ENCODE results near the gene INSC. TPM values are rescaled to one million over a fixed set of nuclear protein-coding genes. Genes with fewer than 3 reads are reported as not detected.

The INSC gene
- total and polyA plus RNA-seq, 2 of the 4 experiments (the other 2 are of a cell fraction), result 0.53 to 1.4 TPM

DNA sequence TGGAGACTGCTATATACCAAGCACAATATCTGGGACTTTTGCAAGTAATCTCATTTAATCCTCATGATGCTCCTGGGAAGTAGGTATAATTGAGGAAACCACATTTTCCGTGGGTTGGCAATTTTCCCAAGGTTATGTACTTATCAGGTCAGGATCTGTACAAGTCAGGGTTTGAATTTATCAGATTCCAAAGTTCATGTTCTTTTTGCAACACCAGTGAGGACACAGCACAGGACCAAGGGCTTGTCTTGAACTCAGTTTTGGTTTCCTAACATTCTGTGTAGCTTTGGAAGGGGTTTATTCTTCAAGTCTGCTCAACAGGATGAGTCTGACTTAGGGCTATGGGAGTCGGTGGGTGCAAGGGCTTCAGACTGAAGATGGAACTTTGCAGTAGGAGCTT, 30.4 kb downstream of the INSC start:
- Histone ChIP-seq H2BK120ac (ENCODE audit: low read depth, low read length) (no peak overlapping the region), H3K23ac (ENCODE audit: low read depth, low read length) (peak overlapping the region; percentile 46; the same call in 1 of the 2 replicates), H2AK9ac (replicated peaks; ENCODE audit: low read depth, low read length, poor library complexity) (no peak overlapping the region), H3K4ac (ENCODE audit: low read depth, low read length) (no peak overlapping the region), H3K9me1 (ENCODE audit: insufficient read depth, low read length) (peaks cover 13% of the 10 kb centered on the region), H2AK5ac (ENCODE audit: low read depth, low read length) (0 out of 2 replicates have a peak overlapping the region, but pooled peaks have one; percentile 48), H4K20me1 (ENCODE audit: insufficient read depth, low read length) (no peaks in the 10 kb centered on the region), H3K9ac (ENCODE audit: low read depth, low read length) (no peak overlapping the region), H2BK5ac (ENCODE audit: low read depth, low read length, poor library complexity, severe bottlenecking) (no peak overlapping the region), H3K36me3 (ENCODE audit: control insufficient read depth, insufficient read depth, low read length) (no peaks in the 10 kb centered on the region), H3K14ac (replicated peaks; ENCODE audit: low read depth, low read length) (no peak overlapping the region; the same call in 1 of the 2 replicates), H2AFZ (replicated peaks; ENCODE audit: low read length, poor library complexity) (no peak overlapping the region), H4K91ac (ENCODE audit: insufficient read depth, low read depth, low read length) (no peak overlapping the region), H4K8ac (ENCODE audit: low read depth in 2 of 2, low read length in 2 of 2) (no peak overlapping the region; a peak in 1 of 4 replicates), H3K9me3 (ENCODE audit: control insufficient read depth, insufficient read depth, low read length) (no peaks in the 10 kb centered on the region), H3K27ac (ENCODE audit: insufficient read depth, low read length) (no peak overlapping the region), H3K4me1 (ENCODE audit: control insufficient read depth, insufficient read depth, low read length) (peaks cover 2% of the 10 kb centered on the region; the same call in 1 of the 2 replicates), H3K56ac (ENCODE audit: extremely low read depth, insufficient read depth, low read length) (no peak overlapping the region), H2BK20ac (ENCODE audit: low read depth, low read length) (peak overlapping the region; percentile 34; the same call in 1 of the 2 replicates), H2BK15ac (ENCODE audit: low read depth, low read length) (peak overlapping the region; percentile 28; the same call in 1 of the 3 replicates), H4K5ac (ENCODE audit: low read depth, low read length) (no peak overlapping the region), H3K4me3 (ENCODE audit: insufficient read depth, low read depth, low read length) (no peak overlapping the region), H3K18ac (ENCODE audit: low read depth, low read length) (no peak overlapping the region), H3K27me3 (ENCODE audit: control insufficient read depth, insufficient read depth, low read length) (no peaks in the 10 kb centered on the region), H3K4me2 (ENCODE audit: low read depth, low read length) (no peak overlapping the region), H3K79me1 (ENCODE audit: low read depth in 1 of 2, low read length in 2 of 2) (peaks cover 0 to 9% of the 10 kb centered on the region in 2 experiments; a peak in 1 of 4 replicates)
- TF ChIP-seq CEBPB (IDR thresholded peaks at IDR 0.05; ENCODE audit: low read depth, low read length), result no peak
- TF ChIP-seq BHLHE40 (IDR thresholded peaks at IDR 0.05; ENCODE audit: low read depth, low read length), result no peak
- no peak for TF ChIP-seq POLR2A (IDR thresholded peaks at IDR 0.05; ENCODE audit: low read depth, low read length)
- TF ChIP-seq, protein P1, sequence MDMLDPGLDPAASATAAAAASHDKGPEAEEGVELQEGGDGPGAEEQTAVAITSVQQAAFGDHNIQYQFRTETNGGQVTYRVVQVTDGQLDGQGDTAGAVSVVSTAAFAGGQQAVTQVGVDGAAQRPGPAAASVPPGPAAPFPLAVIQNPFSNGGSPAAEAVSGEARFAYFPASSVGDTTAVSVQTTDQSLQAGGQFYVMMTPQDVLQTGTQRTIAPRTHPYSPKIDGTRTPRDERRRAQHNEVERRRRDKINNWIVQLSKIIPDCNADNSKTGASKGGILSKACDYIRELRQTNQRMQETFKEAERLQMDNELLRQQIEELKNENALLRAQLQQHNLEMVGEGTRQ (IDR thresholded peaks at IDR 0.05; ENCODE audit: low read depth, low read length), result no peak
- TF ChIP-seq RAD21 (IDR thresholded peaks at IDR 0.05; ENCODE audit: low read length), result no peak
- TF ChIP-seq MAFK (IDR thresholded peaks at IDR 0.05; ENCODE audit: low read depth, low read length), result no peak
- TF ChIP-seq NFE2L2 (IDR thresholded peaks at IDR 0.05; ENCODE audit: low read depth, low read length), result no peak
- TF ChIP-seq CTCF (conservative IDR thresholded peaks at IDR 0.05; ENCODE audit: low read depth, low read length), result no peak
- TF ChIP-seq RFX5 (IDR thresholded peaks at IDR 0.05; ENCODE audit: low read depth, low read length), result no peak
- no peak for TF ChIP-seq SMC3 (IDR thresholded peaks at IDR 0.05; ENCODE audit: low read depth, low read length)
- TF ChIP-seq RCOR1 (IDR thresholded peaks at IDR 0.05; ENCODE audit: insufficient replicate concordance, low read length), result no peak
- TF ChIP-seq FOS (IDR thresholded peaks at IDR 0.05; ENCODE audit: low read depth, low read length), result no peak
- TF ChIP-seq CHD1 (IDR thresholded peaks at IDR 0.05; ENCODE audit: low read depth, low read length), result no peak
- no peak for TF ChIP-seq MAZ (IDR thresholded peaks at IDR 0.05; ENCODE audit: borderline replicate concordance, low read depth, low read length)
- no peak for TF ChIP-seq MXI1 (IDR thresholded peaks at IDR 0.05; ENCODE audit: borderline replicate concordance, low read depth, low read length)
- no peak for TF ChIP-seq ELK1 (IDR thresholded peaks at IDR 0.05; ENCODE audit: borderline replicate concordance, low read depth, low read length)
- in situ Hi-C loops (cut with MboI; ENCODE audit: low sequenced_read_pairs) (no loop called here), dilution Hi-C loops (cut with HindIII; ENCODE audit: low sequenced_read_pairs, unreplicated experiment) (no loop called here), intact Hi-C loops (cut with micrococcal nuclease) (no loop called here)
- ATAC-seq (ENCODE audit: low read depth) (no peak), DNase-seq (no peak)
- BruUV-seq (replicated peaks), result no TSS peak
- CTCF ChIA-PET, result interaction anchor here (1.0 kb wide), 1 partner anchor 16 kb away, joined by 3 read pairs; no protein-coding TSS in a partner anchor
- WGBS, 2 experiments (ENCODE audit: extremely low coverage in 2 of 2, insufficient read length in 1 of 2), result no CpG with 5 or more reads among the region's 2 CpGs
- POLR2A ChIA-PET (ENCODE audit: unreplicated experiment), result no interaction called here
